GM12878 (cell line): Measurements from ENCODE around the gene AP1S1. TPM values are rescaled to one million over a fixed set of nuclear protein-coding genes. Genes with fewer than 3 reads are reported as not detected.

ENCODE experiments used
- ATAC-seq: fragments of 200-7000 bp; cut with Tn5 transposase; 3 replicates; pipeline ENCODE4 v1.9.1; 2020; ENCODE audit warnings: mild to moderate bottlenecking, moderate library complexity
- BruUV-seq: library from RNA; stranded (reverse); fragments of 400-500 nt; replicated peaks from 2 replicates; lab custom pipeline; 2021; lab: Mats Ljungman, UMichigan
- CTCF ChIA-PET: fragments of 300-600 bp; sonication (Branson Sonifier 250); formaldehyde crosslinking; extraction: SDS; loops from one replicate; lab custom pipeline; 2021; ENCODE audit warnings: inconsistent platforms; lab: Yijun Ruan, JAX
- POLR2A ChIA-PET: fragments of 350-600 bp; formaldehyde crosslinking; extraction: SDS; loops from one replicate; lab custom pipeline; 2021; ENCODE audit warnings: inconsistent platforms; lab: Charles Lee
- RAD21 ChIA-PET: fragments of 300-600 bp; sonication (Branson Sonifier 250); formaldehyde crosslinking; loops from one replicate; lab custom pipeline; 2023; ENCODE audit warnings: antibody characterized with exemption; ENCODE audit not compliant: unreplicated experiment; lab: Charles Lee
- SMC1A ChIA-PET: fragments of 300-600 bp; sonication (Branson Sonifier 250); formaldehyde crosslinking; loops from one replicate; lab custom pipeline; 2023; ENCODE audit not compliant: unreplicated experiment, uncharacterized antibody; lab: Charles Lee
- DNase-seq: peaks from one replicate; pipeline ENCODE4 v3.0.0-alpha.2; 2011; ENCODE audit warnings: low read depth, low spot score
- FAIRE-seq: peaks from 3 replicates; lab custom pipeline; 2011; peaks lifted over from hg19 to GRCh38; lab: Jason Lieb, UNC
- H2AFZ ChIP-seq: 2 replicates; pipeline ENCODE4 v1.6.0; 2011; ENCODE audit warnings: low read depth, low read length, control low read depth; ENCODE audit not compliant: control insufficient read depth
- H3K27ac ChIP-seq: 2 replicates; pipeline ENCODE4 v1.5.1; 2011; ENCODE audit warnings: control low read depth; ENCODE audit not compliant: control insufficient read depth, insufficient read depth
- H3K27me3 ChIP-seq, 2 experiments: replicated peaks in 1 of 2; 2 replicates each; pipeline versions ENCODE4 v1.6.0 to v1.6.1; 2011; ENCODE audit warnings: low read length in 1 of 2; ENCODE audit not compliant: control insufficient read depth in 2 of 2, insufficient read depth in 2 of 2
- H3K36me3 ChIP-seq, 2 experiments: 2 replicates each; pipeline ENCODE4 v1.5.1; 2011; ENCODE audit warnings: low read length in 1 of 2; ENCODE audit not compliant: control insufficient read depth in 2 of 2, insufficient read depth in 2 of 2
- H3K4me1 ChIP-seq: 2 replicates; pipeline ENCODE4 v1.6.1; 2011; ENCODE audit warnings: mild to moderate bottlenecking, low read length, moderate library complexity, mixed read lengths; ENCODE audit not compliant: control insufficient read depth, insufficient read depth
- H3K4me2 ChIP-seq: 2 replicates; pipeline ENCODE4 v1.6.0; 2011; ENCODE audit warnings: control low read depth; ENCODE audit not compliant: control insufficient read depth, insufficient read depth
- H3K4me3 ChIP-seq: fragments of 200-600 bp; sonication (generic); 2 replicates; pipeline ENCODE4 v1.5.1; 2016
- H3K79me2 ChIP-seq: 2 replicates; pipeline ENCODE4 v1.6.0; 2011; ENCODE audit warnings: low read length; ENCODE audit not compliant: control insufficient read depth, insufficient read depth
- H3K9ac ChIP-seq: 2 replicates; pipeline ENCODE4 v1.8.0; 2011; ENCODE audit warnings: low read length, control low read depth, mixed read lengths; ENCODE audit not compliant: control insufficient read depth, insufficient read depth
- H3K9me3 ChIP-seq: replicated peaks from 3 replicates; pipeline ENCODE4 v1.5.1; 2011; ENCODE audit warnings: mild to moderate bottlenecking, low read length; ENCODE audit not compliant: control insufficient read depth, insufficient read depth
- H4K20me1 ChIP-seq: 2 replicates; pipeline ENCODE4 v1.6.0; 2011; ENCODE audit not compliant: control insufficient read depth, insufficient read depth
- ATF2 ChIP-seq: IDR thresholded peaks from 2 replicates; pipeline ENCODE4 v1.6.1; 2012; ENCODE audit warnings: low read length, inconsistent platforms
- CBX3 ChIP-seq: fragments of 200-600 bp; sonication (generic); IDR thresholded peaks from 2 replicates; pipeline ENCODE4 v1.6.1; 2016; ENCODE audit warnings: low read depth, borderline replicate concordance
- CTCF ChIP-seq, 3 experiments: IDR thresholded peaks in 2 of 3; conservative IDR thresholded peaks in 1 of 3; 2 replicates each; pipeline ENCODE4 v1.5.1; 2011; ENCODE audit warnings: low read depth in 3 of 3, low read length in 3 of 3, mild to moderate bottlenecking in 3 of 3, control low read depth in 2 of 3, moderate library complexity in 2 of 3, inconsistent platforms in 1 of 3, mixed read lengths in 1 of 3; ENCODE audit not compliant: control insufficient read depth in 2 of 3, insufficient read depth in 1 of 3; ENCODE audit errors: extremely low read depth in 1 of 3
- IRF3 ChIP-seq: fragments of 450-650 bp; IDR thresholded peaks from 2 replicates; pipeline ENCODE4 v1.6.1; 2014; ENCODE audit warnings: mild to moderate bottlenecking
- MLLT1 ChIP-seq: fragments of 450-650 bp; IDR thresholded peaks from 2 replicates; pipeline ENCODE4 v1.6.1; 2016; ENCODE audit warnings: mild to moderate bottlenecking
- MTA2 ChIP-seq: fragments of 450-650 bp; IDR thresholded peaks from 2 replicates; pipeline ENCODE4 v1.6.1; 2016; ENCODE audit warnings: low read depth, mild to moderate bottlenecking, moderate library complexity
- NFYA ChIP-seq: IDR thresholded peaks from 2 replicates; pipeline ENCODE4 v1.6.1; 2011; ENCODE audit warnings: low read depth, mild to moderate bottlenecking, low read length, improper control_type of control experiment, borderline replicate concordance
- SIX5 ChIP-seq: IDR thresholded peaks from 2 replicates; pipeline ENCODE4 v1.6.1; 2011; ENCODE audit warnings: mild to moderate bottlenecking, low read depth, low read length, moderate library complexity; ENCODE audit not compliant: severe bottlenecking
- SKIL ChIP-seq: fragments of 450-650 bp; IDR thresholded peaks from 2 replicates; pipeline ENCODE4 v1.6.1; 2017; ENCODE audit warnings: mild to moderate bottlenecking, low read depth, inconsistent platforms; ENCODE audit not compliant: poor library complexity, severe bottlenecking
- SP1 ChIP-seq: IDR thresholded peaks from one replicate; pipeline ENCODE4 v1.6.1; 2011; ENCODE audit warnings: low read depth, low read length
- STAT1 ChIP-seq: fragments of 450-650 bp; conservative IDR thresholded peaks from 2 replicates; pipeline ENCODE4 v1.6.1; 2014; ENCODE audit warnings: antibody characterized with exemption, mild to moderate bottlenecking
- TCF3 ChIP-seq: IDR thresholded peaks from 2 replicates; pipeline ENCODE4 v1.6.1; 2012; ENCODE audit warnings: low read depth, mild to moderate bottlenecking, low read length, borderline replicate concordance; ENCODE audit not compliant: insufficient read depth
- ZBTB4 ChIP-seq: fragments of 450-650 bp; formaldehyde crosslinking; IDR thresholded peaks from 2 replicates; pipeline ENCODE4 v1.4.0; 2022; ENCODE audit warnings: mild to moderate bottlenecking, moderate library complexity
- WGBS: methylation state at CpG from one replicate; pipeline ENCODE4 v1.1.6; 2016; ENCODE audit warnings: low lambda C conversion rate; ENCODE audit not compliant: insufficient replicate concordance, insufficient coverage; ENCODE audit errors: missing lambda C conversion rate; 5-methylcytosine and 5-hydroxymethylcytosine counted together
- in situ Hi-C: fragments of 300-500 bp; cut with MboI; formaldehyde crosslinking; loops from 9 replicates; pipeline ENCODE4 v1.14.3; 2018; ENCODE audit warnings: mixed read lengths
- intact Hi-C: fragments of 100-400 bp; cut with micrococcal nuclease; formaldehyde crosslinking; loops from one replicate; pipeline ENCODE4 v1.14.2; 2022; ENCODE audit not compliant: unreplicated experiment
- polyA plus RNA-seq, 11 experiments: library from polyadenylated mRNA; depleted of rRNA in 4 of 11; unstranded in 6 of 11; stranded (reverse) in 5 of 11; fragments of >200 nt; fragmentation: Nextera tagmentation in 4 of 11; fragmentation: Illumina TruSeq in 1 of 11; extraction: Ambion mirVana in 4 of 11; extraction: Trizol in 1 of 11; gene quantifications; 1 replicate in 1 of 11; 2 replicates in 10 of 11; pipeline versions ENCODE4 v1.2.1 to v1.2.3, GENCODE V29; 2011 to 2016; ENCODE audit warnings: inconsistent platforms in 2 of 11, missing spikeins in 2 of 11, low read depth in 1 of 11
- total RNA-seq, 4 experiments: library from RNA; depleted of rRNA in 3 of 4; stranded (reverse); fragments of >200 nt in 3 of 4; fragmentation: Illumina TruSeq in 1 of 4; extraction: Trizol in 1 of 4; gene quantifications; 2 replicates each; pipeline versions ENCODE4 v1.2.1 to v1.2.3, GENCODE V29; 2013 to 2021

The AP1S1 gene
- total and polyA plus RNA-seq, 10 of the 15 experiments (the other 5 are each of a cell fraction or from before 2014, with no cell fraction given): 2.5 to 121 (median 54.9) TPM

GRCh38 chr7:101115215-101115614 is 39.1 kb upstream of the AP1S1 start:
- WGBS: 0% methylated on average over 3 of the region's 3 CpGs
- no peak overlapping the region for H3K4me2 ChIP-seq
- TF ChIP-seq TCF3: no peak
- no peak for TF ChIP-seq ATF2
- no peak for TF ChIP-seq SP1
- TF ChIP-seq MTA2: no peak
- TF ChIP-seq ZBTB4 (CRISPR knock-in tag): no peak
- TF ChIP-seq MLLT1: no peak
- no peak for TF ChIP-seq SIX5
- TF ChIP-seq STAT1: no peak
- no peak for TF ChIP-seq SKIL
- TF ChIP-seq CTCF (IDR thresholded peaks at IDR 0.05 in 2 of 3, conservative IDR thresholded peaks at IDR 0.05 in 1 of 3; ENCODE audit: control insufficient read depth in 2 of 3, extremely low read depth in 1 of 3, insufficient read depth in 1 of 3, low read depth in 3 of 3, low read length in 3 of 3): no peak
- no peak for TF ChIP-seq CBX3
- TF ChIP-seq NFYA: no peak
- TF ChIP-seq IRF3: no peak

More at GRCh38 chr7:101115215-101115614, 39.1 kb upstream of the AP1S1 start:
- Histone ChIP-seq H3K27ac (no peak overlapping the region), H3K9ac (no peak overlapping the region), H4K20me1 (no peaks in the 10 kb centered on the region), H3K4me1 (no peaks in the 10 kb centered on the region), H3K4me3 (no peak overlapping the region), H3K27me3 (no peaks in the 10 kb centered on the region), H3K9me3 (no peaks in the 10 kb centered on the region), H3K79me2 (no peaks in the 10 kb centered on the region), H2AFZ (no peak overlapping the region), H3K36me3 (no peaks in the 10 kb centered on the region)
- ChIA-PET POLR2A (no interaction called here), CTCF (no interaction called here), RAD21 (no interaction called here), SMC1A (no interaction called here)
- in situ Hi-C loops (no loop called here), intact Hi-C loops (no loop called here)
- no TSS peak for BruUV-seq
- DNase-seq (no peak), ATAC-seq (no peak), FAIRE-seq (no peak)
